ENCODE results near the gene SHLD1.

Gene SHLD1

GRCh38 chr20:5863040-5863833 lies 113.0 kb downstream of the SHLD1 start:
- H3K4me2 ChIP-seq = peak overlapping the region; percentile 34; the same call in 1 of the 2 replicates
- H3K9me3 ChIP-seq = no peaks in the 10 kb centered on the region
- H3K27ac ChIP-seq = no peak overlapping the region
- no peak for TF ChIP-seq Cebpa-rat (IDR thresholded peaks at IDR 0.05)
- peaks cover 12% of the 10 kb centered on the region; the same call in 1 of the 2 replicates for H3K36me3 ChIP-seq
- H4K20me1 ChIP-seq = no peaks in the 10 kb centered on the region
- H3K4me1 ChIP-seq = peaks cover 12% of the 10 kb centered on the region
- H3K4me3 ChIP-seq = no peak overlapping the region
- no peak overlapping the region for H3K9ac ChIP-seq
- H3K27me3 ChIP-seq = no peaks in the 10 kb centered on the region

- no peak overlapping the region for H3K27ac ChIP-seq
- H3K9ac ChIP-seq = no peak overlapping the region
- H3K4me2 ChIP-seq = no peak overlapping the region
- H3K27me3 ChIP-seq = no peaks in the 10 kb centered on the region
- no peaks in the 10 kb centered on the region for H4K20me1 ChIP-seq
- peaks cover 12% of the 10 kb centered on the region; the same call in 1 of the 2 replicates for H3K36me3 ChIP-seq
- H3K4me1 ChIP-seq = peaks cover 12% of the 10 kb centered on the region
- no peaks in the 10 kb centered on the region for H3K9me3 ChIP-seq
- no peak overlapping the region for H3K4me3 ChIP-seq
- TF ChIP-seq Cebpa-rat (IDR thresholded peaks at IDR 0.05) = no peak
Measured at GRCh38 chr20:5864428-5864827, 114.2 kb downstream of the SHLD1 start.

GRCh38 chr20:5864873-5865587 lies 114.8 kb downstream of the SHLD1 start:
- H3K4me2 ChIP-seq = no peak overlapping the region
- H3K36me3 ChIP-seq = peaks cover 12% of the 10 kb centered on the region; the same call in 1 of the 2 replicates
- H3K27me3 ChIP-seq = no peaks in the 10 kb centered on the region
- peaks cover 12% of the 10 kb centered on the region for H3K4me1 ChIP-seq
- no peak overlapping the region for H3K4me3 ChIP-seq
- no peaks in the 10 kb centered on the region for H4K20me1 ChIP-seq
- no peak overlapping the region for H3K27ac ChIP-seq
- no peaks in the 10 kb centered on the region for H3K9me3 ChIP-seq
- H3K9ac ChIP-seq = no peak overlapping the region
- TF ChIP-seq Cebpa-rat (IDR thresholded peaks at IDR 0.05) = no peak

GRCh38 chr20:5865604-5866003 lies 115.4 kb downstream of the SHLD1 start:
- Histone ChIP-seq H4K20me1 (no peaks in the 10 kb centered on the region), H3K4me2 (no peak overlapping the region), H3K27ac (no peak overlapping the region), H3K9ac (no peak overlapping the region), H3K36me3 (peaks cover 12% of the 10 kb centered on the region; the same call in 1 of the 2 replicates), H3K4me3 (no peak overlapping the region), H3K27me3 (no peaks in the 10 kb centered on the region), H3K4me1 (peaks cover 12% of the 10 kb centered on the region), H3K9me3 (no peaks in the 10 kb centered on the region)
- no peak for TF ChIP-seq Cebpa-rat (IDR thresholded peaks at IDR 0.05)

GRCh38 chr20:5870568-5870981 lies 120.4 kb downstream of the SHLD1 start:
- Histone ChIP-seq H3K9ac (no peak overlapping the region), H3K4me3 (no peak overlapping the region), H3K4me2 (no peak overlapping the region), H3K4me1 (no peaks in the 10 kb centered on the region), H3K27me3 (no peaks in the 10 kb centered on the region), H3K27ac (no peak overlapping the region), H3K36me3 (no peaks in the 10 kb centered on the region), H4K20me1 (no peaks in the 10 kb centered on the region), H3K9me3 (0 out of 2 replicates have a peak, but pooled peaks cover 3% of the 10 kb centered on the region)
- no peak for TF ChIP-seq Cebpa-rat (IDR thresholded peaks at IDR 0.05)

DNA sequence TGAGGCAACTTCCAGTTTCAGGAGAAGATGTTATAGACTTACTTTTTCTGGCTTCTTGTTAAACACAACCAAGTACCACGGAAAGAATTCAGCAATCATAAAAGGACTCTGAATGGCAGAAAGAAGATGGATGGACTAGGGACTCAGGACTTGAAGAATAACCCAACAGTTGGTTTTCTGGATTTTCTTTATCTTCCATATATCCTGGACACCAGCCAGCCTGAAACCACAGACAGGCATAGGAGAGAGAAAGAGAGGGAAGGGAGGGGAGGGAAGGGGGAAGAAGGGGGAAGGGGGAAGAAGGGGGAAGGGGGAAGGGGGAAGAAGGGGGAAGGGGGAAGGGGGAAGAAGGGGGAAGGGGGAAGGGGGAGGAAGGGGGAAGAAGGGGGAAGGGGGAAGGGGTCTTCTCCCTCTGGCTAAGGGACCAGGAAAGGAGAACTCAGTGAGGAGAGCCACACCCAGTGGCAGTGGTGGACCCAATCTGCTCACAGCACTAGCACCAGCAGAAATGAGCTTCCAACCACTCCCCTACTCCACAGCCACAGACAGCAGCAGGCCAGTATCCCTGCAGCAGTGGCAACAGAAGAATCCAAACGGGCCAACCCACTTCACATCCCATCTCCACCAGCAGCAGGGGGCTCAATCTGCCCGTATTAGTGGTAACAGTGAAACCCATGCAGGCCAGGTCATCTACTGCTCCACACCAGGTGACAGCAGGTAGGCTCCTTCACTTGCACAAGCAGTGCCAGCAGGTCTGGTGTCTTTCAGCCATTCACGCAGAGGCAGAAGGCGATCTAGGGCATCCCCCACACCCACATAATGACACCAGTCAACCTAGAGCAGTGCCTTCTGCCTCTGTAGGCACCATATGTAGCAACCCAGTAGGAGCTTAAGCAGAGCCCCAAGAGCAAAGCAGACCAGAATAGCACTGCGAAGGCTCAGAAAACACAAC lies 121.5 kb downstream of the SHLD1 start:
- H3K9ac ChIP-seq = no peak overlapping the region
- no peak overlapping the region for H3K27ac ChIP-seq
- no peak for TF ChIP-seq Cebpa-rat (IDR thresholded peaks at IDR 0.05)
- no peaks in the 10 kb centered on the region for H3K27me3 ChIP-seq
- no peaks in the 10 kb centered on the region for H3K36me3 ChIP-seq
- H3K4me2 ChIP-seq = no peak overlapping the region
- H3K4me1 ChIP-seq = no peaks in the 10 kb centered on the region
- H4K20me1 ChIP-seq = no peaks in the 10 kb centered on the region
- 0 out of 2 replicates have a peak, but pooled peaks cover 3% of the 10 kb centered on the region for H3K9me3 ChIP-seq
- no peak overlapping the region for H3K4me3 ChIP-seq

DNA sequence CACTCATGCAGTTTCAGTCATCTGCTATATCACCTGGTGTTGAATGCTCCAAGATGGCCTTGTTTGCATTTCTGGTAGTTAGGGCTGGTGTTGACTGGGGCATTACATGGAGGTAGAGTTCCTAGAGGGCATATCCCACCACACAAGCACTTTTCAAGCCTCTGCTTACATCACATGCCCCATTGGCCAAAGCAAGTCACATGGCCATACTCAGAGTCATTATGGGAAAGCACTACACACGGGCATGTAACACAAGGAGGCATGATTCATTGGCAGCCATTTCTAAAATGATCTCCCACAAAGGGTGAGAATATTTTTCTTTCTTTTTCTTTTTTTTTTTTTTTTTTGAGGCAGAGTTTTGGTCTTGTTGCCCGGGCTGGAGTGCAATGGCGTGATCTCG lies 126.9 kb downstream of the SHLD1 start:
- Histone ChIP-seq H3K4me1 (peaks cover 6% of the 10 kb centered on the region), H3K4me3 (no peak overlapping the region), H3K9me3 (peaks cover 9% of the 10 kb centered on the region; the same call in 1 of the 2 replicates), H4K20me1 (no peaks in the 10 kb centered on the region), H3K4me2 (no peak overlapping the region), H3K27ac (no peak overlapping the region), H3K36me3 (no peaks in the 10 kb centered on the region), H3K9ac (no peak overlapping the region), H3K27me3 (no peaks in the 10 kb centered on the region)
- TF ChIP-seq Cebpa-rat (IDR thresholded peaks at IDR 0.05) = no peak

DNA sequence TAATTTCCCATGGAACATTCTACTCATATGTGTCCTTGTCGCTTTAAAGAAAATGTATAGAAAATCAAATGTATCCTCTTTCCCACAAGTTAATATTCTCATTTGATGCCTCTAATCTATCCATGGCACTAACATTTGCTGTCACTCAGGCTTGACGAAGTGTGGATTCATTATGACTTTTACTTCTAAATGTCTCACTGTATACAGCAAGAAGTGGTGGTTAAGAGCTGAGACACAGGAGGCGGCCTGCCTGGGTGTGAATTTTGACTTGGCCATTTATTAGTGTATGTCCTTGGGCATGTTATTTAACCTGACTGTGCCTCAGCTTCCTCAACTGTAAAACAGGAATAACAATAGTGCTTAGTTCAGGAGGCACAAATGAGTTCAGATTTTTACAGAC lies 130.1 kb downstream of the SHLD1 start:
- Histone ChIP-seq H3K27ac (no peak overlapping the region), H3K9ac (no peak overlapping the region), H3K9me3 (peaks cover 9% of the 10 kb centered on the region; the same call in 1 of the 2 replicates), H3K4me2 (no peak overlapping the region), H3K4me3 (no peak overlapping the region), H3K36me3 (no peaks in the 10 kb centered on the region), H4K20me1 (no peaks in the 10 kb centered on the region), H3K4me1 (peaks cover 9% of the 10 kb centered on the region), H3K27me3 (no peaks in the 10 kb centered on the region)
- no peak for TF ChIP-seq Cebpa-rat (IDR thresholded peaks at IDR 0.05)

- H4K20me1 ChIP-seq = no peaks in the 10 kb centered on the region
- peaks cover 6% of the 10 kb centered on the region; the same call in 1 of the 2 replicates for H3K9me3 ChIP-seq
- peaks cover 9% of the 10 kb centered on the region for H3K4me1 ChIP-seq
- H3K9ac ChIP-seq = no peak overlapping the region
- no peak overlapping the region for H3K27ac ChIP-seq
- H3K4me2 ChIP-seq = peak overlapping the region; percentile 45; the same call in 1 of the 2 replicates
- no peak for TF ChIP-seq Cebpa-rat (IDR thresholded peaks at IDR 0.05)
- no peaks in the 10 kb centered on the region for H3K27me3 ChIP-seq
- H3K36me3 ChIP-seq = no peaks in the 10 kb centered on the region
- H3K4me3 ChIP-seq = no peak overlapping the region
Measured at GRCh38 chr20:5881703-5882102, 131.5 kb downstream of the SHLD1 start.

Data from BLaER1 (cell line).